ENCODE results near the gene TIE1.

TIE1 gene

GRCh38 chr1:43293896-43294760 lies 6.7 kb upstream of the TIE1 start:
- no peak for DNase-seq

- no peak for DNase-seq
These were observed 6.0 kb upstream of the TIE1 start for GRCh38 chr1:43294761-43295160.

- no peak for DNase-seq
These were observed 4.6 kb upstream of the TIE1 start for GRCh38 chr1:43296207-43296606.

- no peak for DNase-seq
These were observed 2.7 kb upstream of the TIE1 start for GRCh38 chr1:43298055-43298454.

- DNase-seq: no peak
These were observed 1.7 kb upstream of the TIE1 start for GRCh38 chr1:43299101-43299500.

- no peak for DNase-seq
These were observed 1.4 kb downstream of the TIE1 start for GRCh38 chr1:43302201-43302600.

- no peak for DNase-seq
These were observed 2.1 kb downstream of the TIE1 start for GRCh38 chr1:43302721-43303470.

- DNase-seq: no peak
These were observed 2.9 kb downstream of the TIE1 start for GRCh38 chr1:43303471-43304313.

- DNase-seq: no peak
These were observed 3.5 kb downstream of the TIE1 start for GRCh38 chr1:43304314-43304681.

GRCh38 chr1:43304771-43305300 lies 4.1 kb downstream of the TIE1 start:
- no peak for DNase-seq

- no peak for DNase-seq
These were observed 4.7 kb downstream of the TIE1 start for GRCh38 chr1:43305461-43305860.

GRCh38 chr1:43305926-43306687 lies 5.3 kb downstream of the TIE1 start:
- no peak for DNase-seq

GRCh38 chr1:43306688-43307457 lies 6.1 kb downstream of the TIE1 start:
- no peak for DNase-seq

GRCh38 chr1:43307458-43308158 lies 6.8 kb downstream of the TIE1 start:
- DNase-seq: no peak

- no peak for DNase-seq
These were observed 8.0 kb downstream of the TIE1 start for GRCh38 chr1:43308635-43309404.

- DNase-seq: no peak
These were observed 8.7 kb downstream of the TIE1 start for GRCh38 chr1:43309405-43310025.

GRCh38 chr1:43311521-43311920 lies 10.7 kb downstream of the TIE1 start:
- DNase-seq: no peak

GRCh38 chr1:43312212-43312623 lies 11.4 kb downstream of the TIE1 start:
- DNase-seq: no peak

All from activated effector memory CD4-positive, alpha-beta T cell treated with Interleukin-2 at 50 U/mL for 16 hours (primary cell).